Upper lobe of left lung (tissue), 6 donors: Measurements from ENCODE around the gene SCN4B. TPM values are rescaled to one million over a fixed set of nuclear protein-coding genes. Genes with fewer than 3 reads are reported as not detected.
A peak's percentile ranks its signal among the peaks of the same experiment; 100 is the strongest.

Experiments used
- ATAC-seq, 2 donors: fragments of 200-7000 bp; cut with Tn5 transposase; one replicate each; pipeline ENCODE4 v1.9.1; 2022; ENCODE audit warnings: mild to moderate bottlenecking in 2 of 2, moderate library complexity in 2 of 2; ENCODE audit not compliant: low FRiP score in 2 of 2
- DNase-seq, 2 donors: peaks; one replicate each; pipeline ENCODE4 v3.0.0-alpha.2; 2019 to 2020
- H3K27ac ChIP-seq, 4 donors: fragments of 200-600 bp; sonication (generic); one replicate each; pipeline ENCODE4 v1.5.1; 2016 to 2019
- H3K27me3 ChIP-seq, 4 donors: fragments of 200-600 bp; sonication (generic); one replicate each; pipeline ENCODE4 v1.5.1; 2017 to 2019
- H3K36me3 ChIP-seq, 4 donors: fragments of 200-600 bp; sonication (generic); one replicate each; pipeline ENCODE4 v1.5.1; 2016 to 2019
- H3K4me1 ChIP-seq, 4 donors: fragments of 200-600 bp; sonication (generic); one replicate each; pipeline ENCODE4 v1.5.1; 2018 to 2019
- H3K4me3 ChIP-seq, 4 donors: fragments of 200-600 bp; sonication (generic); one replicate each; pipeline ENCODE4 v1.5.1; 2017 to 2019; ENCODE audit warnings: mild to moderate bottlenecking in 2 of 4, moderate library complexity in 1 of 4
- H3K9me3 ChIP-seq, 4 donors: fragments of 200-600 bp; sonication (generic); one replicate each; pipeline ENCODE4 v1.5.1; 2018 to 2019
- EP300 ChIP-seq, 4 donors: sonication (generic); formaldehyde crosslinking; IDR thresholded peaks; one replicate each; pipeline ENCODE4 v1.5.1; 2017; ENCODE audit warnings: antibody characterized with exemption in 4 of 4, control low read depth in 2 of 4
- POLR2A ChIP-seq, 4 donors: fragments of 450-650 bp; IDR thresholded peaks; one replicate each; pipeline ENCODE4 v1.5.1; 2016 to 2017; ENCODE audit warnings: antibody characterized with exemption in 4 of 4, mild to moderate bottlenecking in 2 of 4
- POLR2AphosphoS5 ChIP-seq, 2 donors: sonication (generic); formaldehyde crosslinking; IDR thresholded peaks; one replicate each; pipeline ENCODE4 v1.5.1; 2017; ENCODE audit warnings: antibody characterized with exemption in 2 of 2
- WGBS, 2 donors: methylation state at CpG; one replicate each; pipeline ENCODE4 v1.1.5; 2017 to 2018; 5-methylcytosine and 5-hydroxymethylcytosine counted together
- total RNA-seq, 6 donors: library from RNA; depleted of rRNA in 4 of 6; stranded (reverse); fragments of >200 nt in 4 of 6; gene quantifications; one replicate each; pipeline versions ENCODE4 v1.1.0 to v1.2.1, GENCODE V29; 2016 to 2021
- TF ChIP-seq, protein P1 (sequence below), 6 experiments: fragments of 450-650 bp in 4 of 6; fragments of 200-600 bp in 2 of 6; sonication (generic) in 2 of 6; IDR thresholded peaks; one replicate each; pipeline ENCODE4 v1.5.1; 2016 to 2019; ENCODE audit warnings: antibody characterized with exemption in 6 of 6
- donor health status: DM: no; HTN: no; CAD: no; lungs with moderate emphysema.
- donor health status: DM: no; HTN: yes; CAD: no; lungs with severe emphysema.

SCN4B gene
- total RNA-seq, 6 donors from 2014 or later, result under 0.01 to 5.5 (median 3.3) TPM

DNA sequence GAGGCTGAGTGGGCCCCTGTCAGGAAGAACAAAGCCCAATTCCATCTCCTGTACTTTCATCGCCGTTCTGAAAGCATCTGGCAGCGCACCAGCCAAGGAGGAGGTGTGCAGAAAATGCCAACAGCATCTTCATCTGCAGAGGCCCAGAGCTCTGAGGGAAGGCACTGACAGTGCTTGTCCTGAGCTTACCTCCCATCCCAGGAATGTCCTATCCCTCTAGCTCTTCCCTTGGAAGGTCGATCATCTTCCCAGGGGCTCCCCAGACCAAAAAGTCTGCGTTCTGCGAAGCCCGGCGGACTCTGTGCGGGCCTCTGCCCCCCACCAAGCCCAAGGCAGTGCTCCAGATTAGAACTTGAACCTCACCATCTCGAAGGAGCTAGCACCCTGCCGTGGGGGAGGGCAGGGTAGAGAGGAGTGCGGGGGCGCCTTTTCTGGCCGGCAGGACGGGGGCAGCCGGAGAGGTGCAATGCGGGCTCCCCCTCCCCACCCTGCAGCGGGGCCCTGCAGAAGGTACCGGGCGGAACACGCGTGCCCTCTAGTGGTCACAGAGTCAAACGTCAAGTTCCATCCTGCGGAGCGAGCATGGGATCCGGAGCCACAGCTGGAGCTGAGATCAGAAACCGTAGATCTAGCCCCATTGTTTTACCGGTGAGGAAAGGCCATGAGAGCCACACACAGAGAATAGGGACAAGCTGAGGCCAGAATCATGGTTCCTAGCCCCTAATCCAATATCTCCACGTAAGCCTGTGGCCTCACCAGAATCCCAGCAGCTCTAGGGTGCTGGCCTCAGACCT, 18.8 kb upstream of the SCN4B start:
- Histone ChIP-seq H3K4me1 (peaks cover 6 to 25% (median 14%) of the 10 kb centered on the region in 4 donors), H3K27ac (no peak overlapping the region), H3K27me3 (peaks cover 0 to 2% (median 0%) of the 10 kb centered on the region in 4 donors), H3K36me3 (no peaks in the 10 kb centered on the region), H3K9me3 (no peaks in the 10 kb centered on the region), H3K4me3 (no peak overlapping the region)
- no peak for TF ChIP-seq POLR2AphosphoS5 (IDR thresholded peaks at IDR 0.05)
- TF ChIP-seq, protein P1, sequence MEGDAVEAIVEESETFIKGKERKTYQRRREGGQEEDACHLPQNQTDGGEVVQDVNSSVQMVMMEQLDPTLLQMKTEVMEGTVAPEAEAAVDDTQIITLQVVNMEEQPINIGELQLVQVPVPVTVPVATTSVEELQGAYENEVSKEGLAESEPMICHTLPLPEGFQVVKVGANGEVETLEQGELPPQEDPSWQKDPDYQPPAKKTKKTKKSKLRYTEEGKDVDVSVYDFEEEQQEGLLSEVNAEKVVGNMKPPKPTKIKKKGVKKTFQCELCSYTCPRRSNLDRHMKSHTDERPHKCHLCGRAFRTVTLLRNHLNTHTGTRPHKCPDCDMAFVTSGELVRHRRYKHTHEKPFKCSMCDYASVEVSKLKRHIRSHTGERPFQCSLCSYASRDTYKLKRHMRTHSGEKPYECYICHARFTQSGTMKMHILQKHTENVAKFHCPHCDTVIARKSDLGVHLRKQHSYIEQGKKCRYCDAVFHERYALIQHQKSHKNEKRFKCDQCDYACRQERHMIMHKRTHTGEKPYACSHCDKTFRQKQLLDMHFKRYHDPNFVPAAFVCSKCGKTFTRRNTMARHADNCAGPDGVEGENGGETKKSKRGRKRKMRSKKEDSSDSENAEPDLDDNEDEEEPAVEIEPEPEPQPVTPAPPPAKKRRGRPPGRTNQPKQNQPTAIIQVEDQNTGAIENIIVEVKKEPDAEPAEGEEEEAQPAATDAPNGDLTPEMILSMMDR (IDR thresholded peaks at IDR 0.05), result peak; percentile 83 to 91 (median 88)
- TF ChIP-seq EP300 (IDR thresholded peaks at IDR 0.05), result no peak
- TF ChIP-seq POLR2A (IDR thresholded peaks at IDR 0.05), result no peak
- DNase-seq, result peak; percentile 74 to 76
- ATAC-seq, result peak; percentile 68 to 87
- WGBS, 2 donors, result 9 to 19% methylated on average over 10 to 29 of the region's 29 CpGs

DNA sequence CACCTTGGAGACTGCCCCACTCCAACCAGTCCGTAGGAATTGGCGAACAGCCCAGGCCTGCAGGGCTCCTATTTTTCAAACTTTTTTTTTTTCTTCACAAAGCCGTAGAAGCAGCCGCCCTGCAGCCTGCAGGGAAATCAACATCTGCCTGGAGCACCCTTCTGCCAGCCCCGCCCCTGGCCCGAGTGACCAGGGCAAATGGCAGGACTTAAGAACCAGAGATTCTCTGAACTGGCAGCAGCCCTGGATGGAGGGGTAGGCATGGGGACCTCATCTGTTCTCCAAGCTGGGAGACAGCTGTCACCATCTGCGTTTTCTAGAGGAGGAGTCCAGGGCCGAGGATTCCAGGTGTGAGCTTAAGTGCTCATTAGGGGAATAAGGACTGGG, 18.3 kb upstream of the SCN4B start:
- DNase-seq (peak in 1 of 2 donors; percentile 57), ATAC-seq (no peak)
- peaks cover 0 to 2% (median 0%) of the 10 kb centered on the region in 4 donors for H3K27me3 ChIP-seq
- no peaks in the 10 kb centered on the region for H3K9me3 ChIP-seq
- TF ChIP-seq, protein P1 (IDR thresholded peaks at IDR 0.05), result no peak
- TF ChIP-seq POLR2AphosphoS5 (IDR thresholded peaks at IDR 0.05) (no peak), EP300 (IDR thresholded peaks at IDR 0.05) (no peak), POLR2A (IDR thresholded peaks at IDR 0.05) (no peak)
- WGBS, 2 donors, result 45 to 47% methylated on average over 4 to 8 of the region's 8 CpGs
- H3K27ac ChIP-seq, result no peak overlapping the region
- H3K4me1 ChIP-seq, result peaks cover 5 to 25% (median 13%) of the 10 kb centered on the region in 4 donors
- H3K36me3 ChIP-seq, result no peaks in the 10 kb centered on the region
- H3K4me3 ChIP-seq, result no peak overlapping the region

DNA sequence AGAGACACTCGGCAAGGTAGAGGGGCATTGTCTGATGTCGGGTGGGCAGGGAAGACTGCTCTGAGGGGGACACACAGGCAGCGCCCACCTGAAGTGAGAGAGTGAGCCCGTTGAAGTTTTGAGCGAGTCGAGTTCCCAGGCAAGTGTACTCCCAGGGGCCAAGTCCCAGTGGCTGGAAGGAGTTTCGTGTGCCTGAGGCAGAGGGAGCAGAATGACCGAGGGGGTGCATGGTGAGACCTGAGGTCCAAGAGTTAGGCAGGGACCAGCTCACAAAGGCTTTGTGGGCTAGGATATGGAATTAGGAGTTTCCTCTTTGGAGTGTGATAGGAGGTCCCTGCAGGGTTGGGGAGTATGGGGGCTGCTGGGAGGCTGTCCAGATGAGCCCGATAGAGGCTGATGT, 17.6 kb upstream of the SCN4B start:
- Histone ChIP-seq H3K4me1 (peaks cover 3 to 19% (median 11%) of the 10 kb centered on the region in 4 donors), H3K27me3 (peaks cover 0 to 2% (median 0%) of the 10 kb centered on the region in 4 donors), H3K27ac (no peak overlapping the region), H3K4me3 (no peak overlapping the region), H3K9me3 (no peaks in the 10 kb centered on the region), H3K36me3 (no peaks in the 10 kb centered on the region)
- DNase-seq (no peak), ATAC-seq (no peak)
- TF ChIP-seq POLR2AphosphoS5 (IDR thresholded peaks at IDR 0.05), result no peak
- no peak for TF ChIP-seq POLR2A (IDR thresholded peaks at IDR 0.05)
- TF ChIP-seq, protein P1 (IDR thresholded peaks at IDR 0.05), result no peak
- TF ChIP-seq EP300 (IDR thresholded peaks at IDR 0.05), result no peak
- WGBS, 2 donors, result 75 to 78% methylated on average over 9 of the region's 9 CpGs

DNA sequence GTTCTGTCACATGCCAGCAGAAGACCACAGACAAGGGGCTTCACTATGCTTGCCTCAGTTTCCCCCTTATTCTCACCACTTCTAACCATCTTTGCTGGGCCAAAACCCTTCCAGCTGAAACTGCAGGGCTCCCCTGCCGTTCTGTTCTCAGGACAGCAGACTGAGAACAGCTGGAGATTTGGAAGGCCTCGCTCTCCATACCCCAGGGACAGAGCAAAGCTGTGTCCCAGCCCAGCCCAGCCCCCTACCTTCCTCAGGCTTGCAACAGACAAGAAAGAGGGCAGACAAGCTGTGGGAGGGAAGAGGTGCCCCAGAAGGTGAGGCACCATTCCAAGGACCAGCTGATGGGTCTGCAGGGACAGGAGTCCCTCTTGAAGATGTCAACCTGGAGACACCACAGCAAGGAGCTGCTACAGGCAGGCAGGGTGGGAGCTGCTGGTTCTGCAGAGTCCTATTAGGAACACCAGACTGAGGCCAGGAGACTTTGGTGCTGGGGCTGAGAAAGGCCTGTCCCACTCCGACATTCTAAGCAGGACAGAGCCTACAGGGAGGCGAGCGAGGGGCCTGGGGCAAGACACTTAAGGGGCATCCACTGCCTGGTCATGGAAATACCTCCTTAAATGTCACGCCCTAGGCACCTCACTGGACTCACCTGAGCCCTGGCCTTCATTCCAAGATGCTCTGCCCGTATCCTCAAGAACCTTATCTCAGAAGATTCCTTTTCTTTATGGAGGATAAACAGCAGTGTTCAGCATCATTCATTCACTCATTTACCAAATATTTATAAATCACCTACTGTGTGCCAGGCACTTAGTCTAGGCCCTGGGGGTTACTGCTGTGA, 16.9 kb upstream of the SCN4B start:
- Histone ChIP-seq H3K27me3 (peaks cover 0 to 2% (median 0%) of the 10 kb centered on the region in 4 donors), H3K9me3 (no peaks in the 10 kb centered on the region), H3K4me1 (peaks cover 3 to 12% (median 7%) of the 10 kb centered on the region in 4 donors), H3K4me3 (no peak overlapping the region), H3K36me3 (no peaks in the 10 kb centered on the region), H3K27ac (no peak overlapping the region)
- TF ChIP-seq EP300 (IDR thresholded peaks at IDR 0.05) (no peak), POLR2AphosphoS5 (IDR thresholded peaks at IDR 0.05) (no peak), POLR2A (IDR thresholded peaks at IDR 0.05) (no peak)
- TF ChIP-seq, protein P1 (IDR thresholded peaks at IDR 0.05), result no peak
- ATAC-seq (no peak), DNase-seq (no peak)
- WGBS, 2 donors, result 73 to 78% methylated on average over 7 of the region's 7 CpGs
